ENCODE data around the gene IL2RA.
"Not testable (repeated sequence)": the region's sequence is repeated elsewhere in the genome, so short reads cannot be mapped to it uniquely, and the experiment has no call there.

The IL2RA gene

GRCh38 chr10:5977471-5978229 is 84.5 kb downstream of the IL2RA start, which contains the start of gene IL15RA:
Gene IL15RA (minus strand): TSS chr10:5977543. CDS start chr10:5977492, 51 bp downstream.
- peak; percentile 89 for DNase-seq

- no peak for DNase-seq
Observed at GRCh38 chr10:5976512-5977470, 85.4 kb downstream of the IL2RA start.

DNA sequence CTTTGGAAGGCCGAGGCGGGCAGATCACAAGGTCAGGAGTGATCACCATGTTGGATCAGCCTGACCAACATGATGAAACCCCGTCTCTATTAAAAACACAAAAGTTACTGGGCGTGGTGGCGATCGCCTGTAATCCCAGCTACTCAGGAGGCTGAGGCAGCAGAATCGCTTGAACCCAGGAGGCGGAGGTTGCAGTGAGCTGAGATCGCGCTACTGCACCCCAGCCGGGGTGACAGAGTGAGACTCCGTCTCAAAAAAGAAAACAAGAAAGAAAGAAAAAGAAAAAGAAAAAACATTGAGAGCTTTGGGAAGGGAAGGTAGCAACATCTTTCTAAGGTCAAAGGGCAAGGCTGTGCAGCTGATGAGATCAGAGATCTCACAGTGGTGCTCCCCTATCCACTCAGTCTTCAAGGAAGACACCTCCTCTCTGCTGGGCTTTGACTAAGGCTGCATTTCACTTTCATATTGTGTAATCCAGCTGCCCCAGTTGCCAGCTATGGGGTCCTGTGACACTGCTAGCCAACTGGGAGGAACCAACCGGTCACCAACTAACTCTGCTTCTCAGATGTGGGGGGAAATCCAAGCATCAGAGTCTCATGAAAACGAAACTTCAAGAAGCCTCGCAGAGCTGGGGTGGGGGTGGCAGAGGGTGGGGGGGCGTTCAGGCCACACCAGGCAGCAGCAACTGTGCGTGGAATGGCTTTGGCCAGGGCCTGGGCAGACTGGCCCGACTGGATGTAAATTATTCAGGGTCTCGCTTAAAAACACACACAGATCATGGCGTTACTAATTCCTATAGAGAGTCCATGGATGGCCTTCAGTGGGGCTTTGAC is 86.3 kb downstream of the IL2RA start:
- no peak for DNase-seq

- no peak for DNase-seq
Observed at GRCh38 chr10:5973069-5973468, 89.1 kb downstream of the IL2RA start.

DNA sequence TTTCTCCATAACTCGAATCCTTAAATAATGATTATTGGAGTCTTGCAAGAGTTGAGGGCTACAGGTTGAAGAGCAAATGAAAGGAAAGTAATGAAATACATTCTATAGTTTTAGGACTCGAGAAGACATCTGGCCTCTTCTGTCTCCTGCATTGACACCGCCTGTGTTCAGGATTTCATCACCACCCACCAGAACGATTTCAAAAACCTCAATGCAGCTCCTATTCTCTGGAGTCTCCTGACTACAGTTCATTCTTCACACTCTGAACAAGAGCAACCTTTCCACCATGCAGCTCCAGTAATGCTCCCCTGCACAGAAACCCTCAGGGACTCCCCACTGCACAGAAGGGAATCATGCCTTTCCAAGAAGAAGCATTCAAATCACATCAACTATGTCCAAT is 90.3 kb downstream of the IL2RA start:
- no peak for DNase-seq

- DNase-seq, result no peak
Observed at GRCh38 chr10:5971315-5971832, 90.8 kb downstream of the IL2RA start.

DNA sequence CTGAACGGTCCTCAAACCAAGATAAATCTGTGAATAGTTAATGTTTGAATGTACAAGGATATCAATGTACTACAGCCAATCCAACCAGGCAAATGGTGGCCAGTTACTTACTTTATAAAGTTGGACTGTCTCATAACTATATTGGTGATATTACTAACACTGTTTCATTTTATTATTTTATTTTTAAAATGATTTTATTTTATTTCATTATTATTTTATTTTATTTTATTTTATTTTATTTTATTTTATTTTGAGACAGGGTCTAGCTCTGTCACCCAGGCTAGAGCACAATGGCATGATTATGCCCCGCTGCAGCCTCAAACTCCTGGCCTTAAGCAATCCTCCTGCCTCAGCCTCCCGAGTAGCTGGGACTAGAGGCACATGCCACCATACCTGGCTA is 91.6 kb downstream of the IL2RA start:
- no peak for DNase-seq

- no peak for DNase-seq
Observed at GRCh38 chr10:5970066-5970465, 92.1 kb downstream of the IL2RA start.

GRCh38 chr10:5968681-5969453 is 93.3 kb downstream of the IL2RA start:
- no peak for DNase-seq

DNA sequence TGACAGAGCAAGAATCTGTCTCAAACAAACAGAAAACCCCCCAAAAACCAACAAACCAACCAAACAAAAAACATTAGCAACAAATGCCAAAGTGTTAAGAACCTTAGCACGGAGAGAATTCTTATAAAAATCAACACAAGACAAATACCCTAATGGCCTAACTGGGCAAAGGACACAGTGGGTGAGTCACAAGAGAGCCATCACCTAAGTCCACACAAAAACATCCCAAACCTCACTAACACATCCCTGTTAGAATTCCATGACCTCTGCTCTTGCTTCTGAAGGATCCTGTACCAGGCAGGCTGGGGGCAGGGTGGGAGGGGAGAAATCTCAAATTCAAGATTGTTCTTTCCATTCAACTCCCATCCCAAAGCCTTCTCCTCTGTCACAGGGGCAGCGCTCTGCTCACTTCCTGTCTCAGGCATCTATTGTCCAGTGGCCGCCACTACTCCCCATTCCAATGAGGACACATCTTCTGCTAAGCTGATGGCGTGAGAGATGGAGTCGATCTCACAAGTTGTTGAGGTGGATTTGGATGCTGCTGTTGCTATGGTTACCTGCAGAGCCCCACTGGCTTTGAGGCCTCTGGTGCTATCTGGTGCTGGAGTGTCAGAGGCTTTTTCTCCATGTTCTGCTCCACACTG is 94.0 kb downstream of the IL2RA start:
- DNase-seq, result no peak

DNA sequence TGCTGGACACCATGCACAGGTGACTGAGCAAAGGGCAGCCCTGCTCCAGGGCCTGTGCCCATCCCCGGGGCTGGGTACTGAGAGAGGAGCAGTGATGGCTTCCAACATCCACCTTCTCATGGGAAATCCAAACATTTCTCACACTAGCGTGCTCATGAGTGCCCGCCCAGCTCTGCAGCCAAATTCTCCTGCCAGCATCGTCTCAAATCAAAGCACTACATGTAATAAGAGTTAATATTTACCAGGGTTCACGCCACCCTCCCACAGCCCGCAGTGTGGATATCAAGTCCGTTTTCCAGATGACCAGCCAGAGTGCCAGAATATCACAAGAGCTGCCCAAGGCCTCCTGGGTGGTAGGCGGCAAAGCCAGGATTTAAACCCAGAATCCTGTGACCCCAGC is 96.9 kb downstream of the IL2RA start:
- DNase-seq, result no peak

DNA sequence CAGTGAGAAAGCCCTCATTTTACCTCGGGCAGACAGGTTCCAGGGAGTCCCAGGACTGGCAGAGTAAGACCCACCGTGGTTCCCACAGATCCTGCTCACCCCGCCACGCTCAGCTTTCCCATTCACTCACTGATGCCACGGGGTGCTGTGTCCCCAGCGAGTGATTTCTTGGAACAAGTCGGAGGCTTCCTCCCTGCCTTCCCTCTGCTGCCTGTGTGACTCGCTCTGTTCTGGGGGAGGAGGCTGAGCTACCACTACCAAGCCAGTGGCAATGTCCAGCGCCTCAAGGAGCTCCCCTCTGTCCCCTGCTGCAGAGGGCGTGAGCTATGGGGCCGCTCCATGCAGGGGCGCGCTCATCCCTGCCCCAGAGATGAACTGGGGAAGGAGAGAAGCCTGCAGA is 97.4 kb downstream of the IL2RA start:
- DNase-seq, result no peak

DNA sequence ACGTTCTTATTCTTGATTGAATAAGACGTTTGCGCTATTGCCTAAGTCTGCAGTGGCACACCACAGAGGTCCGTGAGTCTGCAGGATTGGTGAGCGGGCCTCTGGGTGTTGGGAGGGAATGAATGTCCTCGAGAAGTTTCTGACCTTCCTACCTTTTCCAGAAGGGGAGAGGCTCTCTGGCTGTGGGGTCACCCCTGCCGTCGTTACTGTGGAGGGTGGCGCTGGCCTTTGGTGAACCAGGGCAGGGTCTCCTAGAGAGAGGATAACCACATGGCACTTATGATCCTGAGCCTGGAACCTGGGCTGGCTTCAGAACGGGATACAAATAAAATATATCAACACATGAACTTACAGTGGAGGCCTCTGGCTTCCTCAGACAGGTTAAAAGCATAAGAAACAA is 98.6 kb downstream of the IL2RA start:
- DNase-seq, result no peak

DNA sequence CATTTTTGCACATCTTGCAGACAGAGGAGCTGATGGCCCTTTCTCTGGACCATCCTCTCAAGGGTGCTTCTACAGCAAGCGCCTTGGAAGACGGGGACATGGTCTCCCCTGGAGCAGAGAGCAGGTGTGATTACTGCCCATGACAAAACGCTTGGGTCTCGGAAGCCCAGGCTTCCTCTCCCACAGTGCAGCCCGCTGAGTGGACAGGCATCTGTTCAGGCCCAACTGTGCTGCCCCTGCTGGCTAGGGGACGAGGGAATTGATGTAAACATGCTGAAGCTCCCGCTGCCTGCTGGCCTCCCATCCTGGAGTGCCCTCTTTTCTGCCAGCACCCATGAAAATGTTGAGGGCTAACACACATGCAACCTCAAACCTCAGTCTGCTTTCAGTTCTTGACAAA is 99.1 kb downstream of the IL2RA start:
- no peak for DNase-seq

DNA sequence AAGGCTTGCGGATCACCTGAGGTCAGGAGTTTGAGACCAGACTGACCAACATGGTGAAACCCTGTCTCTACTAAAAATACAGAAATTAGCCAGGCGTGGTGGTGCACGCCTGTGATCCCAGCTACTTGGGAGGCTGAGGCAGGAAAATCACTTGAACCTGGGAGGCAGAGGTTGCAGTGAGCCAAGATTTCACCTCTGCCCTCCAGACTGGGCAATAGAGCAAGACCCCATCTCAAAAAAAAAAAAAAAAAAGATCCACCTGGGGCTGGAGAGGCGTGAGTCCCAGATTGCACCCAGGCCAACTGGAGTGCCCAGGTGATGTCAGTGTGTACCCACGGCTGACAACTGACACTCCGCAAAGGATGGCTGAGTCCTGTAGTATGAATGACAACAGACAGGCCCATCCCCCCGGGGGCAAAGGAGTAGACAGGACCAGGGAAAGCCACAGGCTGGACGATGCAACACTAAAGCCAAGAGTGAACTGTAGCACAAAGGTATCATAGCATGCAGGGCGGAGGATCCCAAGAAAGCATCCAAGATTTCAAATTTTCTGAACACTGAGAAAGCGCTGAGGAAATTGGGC is 99.7 kb downstream of the IL2RA start:
- DNase-seq, result not testable (repeated sequence)

GRCh38 chr10:5961405-5962100 is 100.6 kb downstream of the IL2RA start:
- no peak for DNase-seq

DNA sequence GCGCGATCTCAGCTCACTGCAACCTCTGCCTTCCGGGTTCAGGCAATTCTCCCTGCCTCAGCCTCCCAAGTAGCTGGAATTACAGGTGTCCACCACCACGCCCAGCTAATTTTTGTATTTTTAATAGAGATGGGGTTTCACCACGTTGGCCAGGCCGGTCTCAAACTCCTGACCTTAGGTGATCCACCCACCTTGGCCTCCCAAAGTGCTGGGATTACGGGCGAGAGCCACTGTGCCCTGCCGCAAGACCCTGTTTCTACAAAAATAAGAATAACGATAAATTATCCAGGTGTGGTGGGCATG is 101.2 kb downstream of the IL2RA start:
- DNase-seq, result not testable (repeated sequence)
